CD4-positive, alpha-beta T cell treated with Interferon gamma for 1 hour (primary cell): ENCODE data around the gene ESRRB.

ENCODE experiments used
- DNase-seq: peaks from one replicate; pipeline ENCODE4 v3.0.0-alpha.2; 2020

The ESRRB gene

GRCh38 chr14:76407449-76408150 is 31.7 kb downstream of the ESRRB start:
- DNase-seq = no peak

GRCh38 chr14:76408877-76409276 is 32.9 kb downstream of the ESRRB start:
- no peak for DNase-seq

GRCh38 chr14:76412501-76412900 is 36.6 kb downstream of the ESRRB start:
- DNase-seq = no peak

GRCh38 chr14:76413106-76413961 is 37.4 kb downstream of the ESRRB start:
- no peak for DNase-seq

GRCh38 chr14:76413962-76414600 is 38.1 kb downstream of the ESRRB start:
- DNase-seq = no peak

- no peak for DNase-seq
Measured at GRCh38 chr14:76419399-76419798, 43.5 kb downstream of the ESRRB start.

- DNase-seq = no peak
Measured at GRCh38 chr14:76420827-76421226, 44.9 kb downstream of the ESRRB start.

- DNase-seq = no peak
Measured at GRCh38 chr14:76421662-76422061, 45.7 kb downstream of the ESRRB start.

- DNase-seq = no peak
Measured at GRCh38 chr14:76422662-76423061, 46.7 kb downstream of the ESRRB start.

- no peak for DNase-seq
Measured at GRCh38 chr14:76423534-76423933, 47.6 kb downstream of the ESRRB start.

- DNase-seq = no peak
Measured at GRCh38 chr14:76424359-76424758, 48.4 kb downstream of the ESRRB start.

- no peak for DNase-seq
Measured at GRCh38 chr14:76426161-76426696, 50.3 kb downstream of the ESRRB start.

- DNase-seq = no peak
Measured at GRCh38 chr14:76428611-76429010, 52.7 kb downstream of the ESRRB start.

GRCh38 chr14:76430017-76430416 is 54.1 kb downstream of the ESRRB start:
- DNase-seq = no peak

- no peak for DNase-seq
Measured at GRCh38 chr14:76430475-76430980, 54.6 kb downstream of the ESRRB start.

GRCh38 chr14:76431538-76431937 is 55.6 kb downstream of the ESRRB start:
- no peak for DNase-seq

- DNase-seq = no peak
Measured at GRCh38 chr14:76432827-76433752, 57.2 kb downstream of the ESRRB start.

GRCh38 chr14:76434220-76434619 is 58.3 kb downstream of the ESRRB start:
- no peak for DNase-seq

GRCh38 chr14:76439237-76439775 is 63.4 kb downstream of the ESRRB start:
- no peak for DNase-seq

- no peak for DNase-seq
Measured at GRCh38 chr14:76446486-76446885, 70.5 kb downstream of the ESRRB start.

GRCh38 chr14:76446921-76447320 is 71.0 kb downstream of the ESRRB start:
- DNase-seq = no peak

GRCh38 chr14:76450476-76450875 is 74.5 kb downstream of the ESRRB start:
- no peak for DNase-seq
